H9 (cell line): ENCODE results near the gene EYA4. TPM values are rescaled to one million over a fixed set of nuclear protein-coding genes. Genes with fewer than 3 reads are reported as not detected.

ENCODE experiments used
- DNase-seq: peaks from one replicate; pipeline ENCODE4 v3.0.0-alpha.2; 2017
- H2AFZ ChIP-seq: one replicate; pipeline ENCODE4 v1.6.1; 2013; ENCODE audit warnings: mild to moderate bottlenecking, low read length, control low read depth, moderate library complexity
- H2AK5ac ChIP-seq: 2 replicates; pipeline ENCODE4 v1.6.1; 2013; ENCODE audit warnings: low read length, control low read depth, mixed read lengths; ENCODE audit not compliant: insufficient read length
- H2BK120ac ChIP-seq: one replicate; pipeline ENCODE4 v1.6.1; 2013; ENCODE audit warnings: low read depth, mild to moderate bottlenecking, low read length, control low read depth, inconsistent platforms; ENCODE audit not compliant: poor library complexity, severe bottlenecking
- H2BK12ac ChIP-seq: 2 replicates; pipeline ENCODE4 v1.6.1; 2013; ENCODE audit warnings: low read length, control low read depth, mixed read lengths, low read depth; ENCODE audit not compliant: insufficient read length
- H2BK15ac ChIP-seq: 2 replicates; pipeline ENCODE4 v1.6.1; 2013; ENCODE audit warnings: low read depth, low read length, control low read depth
- H2BK20ac ChIP-seq: one replicate; pipeline ENCODE4 v1.6.1; 2013; ENCODE audit warnings: low read depth, mild to moderate bottlenecking, low read length, control low read depth, inconsistent platforms; ENCODE audit not compliant: poor library complexity, severe bottlenecking
- H2BK5ac ChIP-seq: 2 replicates; pipeline ENCODE4 v1.6.1; 2013; ENCODE audit warnings: low read length, control low read depth, mixed read lengths; ENCODE audit not compliant: insufficient read length
- H3K14ac ChIP-seq: 2 replicates; pipeline ENCODE4 v1.6.1; 2013; ENCODE audit warnings: low read length, control low read depth; ENCODE audit not compliant: insufficient read depth
- H3K18ac ChIP-seq: 2 replicates; pipeline ENCODE4 v1.6.1; 2013; ENCODE audit warnings: low read depth, mild to moderate bottlenecking, mixed read lengths, low read length, control low read depth; ENCODE audit not compliant: insufficient read length
- H3K23ac ChIP-seq: 2 replicates; pipeline ENCODE4 v1.6.1; 2013; ENCODE audit warnings: low read length, control low read depth, mixed read lengths, low read depth; ENCODE audit not compliant: insufficient read length
- H3K23me2 ChIP-seq: 2 replicates; pipeline ENCODE4 v1.6.1; 2013; ENCODE audit warnings: low read depth, mild to moderate bottlenecking, mixed read lengths, low read length, control low read depth; ENCODE audit not compliant: insufficient read length, poor library complexity, severe bottlenecking
- H3K27ac ChIP-seq: 2 replicates; pipeline ENCODE4 v1.5.1; 2013; ENCODE audit warnings: low read length, control low read depth, mixed read lengths, low read depth; ENCODE audit not compliant: insufficient read length
- H3K27me3 ChIP-seq: 2 replicates; pipeline ENCODE4 v1.6.1; 2013; ENCODE audit warnings: low read length, control low read depth, inconsistent platforms; ENCODE audit not compliant: insufficient read depth
- H3K4ac ChIP-seq: 2 replicates; pipeline ENCODE4 v1.6.1; 2013; ENCODE audit warnings: low read depth, mild to moderate bottlenecking, control low read depth, inconsistent platforms, low read length, moderate library complexity
- H3K4me1 ChIP-seq: 2 replicates; pipeline ENCODE4 v1.6.1; 2013; ENCODE audit warnings: low read length, control low read depth, inconsistent platforms; ENCODE audit not compliant: insufficient read depth
- H3K4me2 ChIP-seq: 2 replicates; pipeline ENCODE4 v1.6.1; 2013; ENCODE audit warnings: low read length, control low read depth, mixed read lengths; ENCODE audit not compliant: insufficient read length, insufficient read depth
- H3K56ac ChIP-seq: 2 replicates; pipeline ENCODE4 v1.6.1; 2013; ENCODE audit warnings: low read depth, mild to moderate bottlenecking, mixed read lengths, low read length, control low read depth; ENCODE audit not compliant: insufficient read length
- H3K79me1 ChIP-seq: 2 replicates; pipeline ENCODE4 v1.6.1; 2013; ENCODE audit warnings: low read depth, mild to moderate bottlenecking, moderate library complexity, low read length, control low read depth, inconsistent platforms; ENCODE audit not compliant: insufficient read depth, poor library complexity, severe bottlenecking
- H3K79me2 ChIP-seq: 2 replicates; pipeline ENCODE4 v1.6.1; 2013; ENCODE audit warnings: low read length, control low read depth, inconsistent platforms; ENCODE audit not compliant: insufficient read depth
- H3K9ac ChIP-seq: 2 replicates; pipeline ENCODE4 v1.6.1; 2013; ENCODE audit warnings: low read length, control low read depth, mixed read lengths; ENCODE audit not compliant: insufficient read length; ENCODE audit errors: extremely low read depth
- H3K9me3 ChIP-seq: one replicate; pipeline ENCODE4 v1.6.1; 2013; ENCODE audit warnings: low read depth, low read length, inconsistent platforms; ENCODE audit not compliant: control insufficient read depth
- H3T11ph ChIP-seq: one replicate; pipeline ENCODE4 v1.6.1; 2013; ENCODE audit warnings: mild to moderate bottlenecking, low read length, control low read depth, inconsistent platforms
- H4K20me1 ChIP-seq: one replicate; pipeline ENCODE4 v1.6.1; 2013; ENCODE audit not compliant: control insufficient read depth, insufficient read length, insufficient read depth
- H4K5ac ChIP-seq: 2 replicates; pipeline ENCODE4 v1.6.1; 2013; ENCODE audit warnings: low read depth, mild to moderate bottlenecking, mixed read lengths, low read length, control low read depth; ENCODE audit not compliant: insufficient read length
- H4K8ac ChIP-seq: replicated peaks from 2 replicates; pipeline ENCODE4 v1.6.1; 2013; ENCODE audit warnings: low read length, control low read depth, mixed read lengths, low read depth; ENCODE audit not compliant: insufficient read length
- H4K91ac ChIP-seq: 2 replicates; pipeline ENCODE4 v1.6.1; 2013; ENCODE audit warnings: low read depth, mild to moderate bottlenecking, moderate library complexity, mixed read lengths, low read length, control low read depth; ENCODE audit not compliant: insufficient read length
- H3K27ac Mint-ChIP-seq, 3 experiments: 2 replicates in 2 of 3; 3 replicates in 1 of 3; pipeline ENCODE4 v1.8.0; 2020 to 2021; ENCODE audit warnings: mixed read lengths in 3 of 3, mild to moderate bottlenecking in 1 of 3, moderate library complexity in 1 of 3
- H3K27me3 Mint-ChIP-seq: 2 replicates; pipeline ENCODE4 v1.8.0; 2021; ENCODE audit warnings: low read depth, mild to moderate bottlenecking, moderate library complexity, mixed read lengths
- H3K36me3 Mint-ChIP-seq, 3 experiments: 2 replicates in 2 of 3; 3 replicates in 1 of 3; pipeline ENCODE4 v1.8.0; 2020 to 2021; ENCODE audit warnings: low read depth in 3 of 3, mixed read lengths in 3 of 3; ENCODE audit not compliant: insufficient read depth in 1 of 3
- H3K4me1 Mint-ChIP-seq, 2 experiments: 2 replicates each; pipeline ENCODE4 v1.8.0; 2020; ENCODE audit warnings: mixed read lengths in 2 of 2
- H3K4me3 Mint-ChIP-seq, 2 experiments: 2 replicates in 1 of 2; 3 replicates in 1 of 2; pipeline ENCODE4 v1.8.0; 2020 to 2021; ENCODE audit warnings: mild to moderate bottlenecking in 2 of 2, mixed read lengths in 2 of 2, moderate library complexity in 1 of 2
- H3K9me3 Mint-ChIP-seq, 2 experiments: 2 replicates in 1 of 2; 3 replicates in 1 of 2; pipeline ENCODE4 v1.8.0; 2020; ENCODE audit warnings: mild to moderate bottlenecking in 2 of 2, mixed read lengths in 2 of 2, moderate library complexity in 1 of 2
- CTCF ChIP-seq: fragments of 200-600 bp; sonication (generic); conservative IDR thresholded peaks from 3 replicates; pipeline ENCODE4 v1.8.0; 2021; ENCODE audit warnings: antibody characterized with exemption, mild to moderate bottlenecking
- WGBS: extraction: QIAGEN DNeasy Blood & Tissue Kit; methylation state at CpG from one replicate; pipeline ENCODE4 v1.1.7; 2013; ENCODE audit warnings: missing lambda C conversion rate, low lambda C conversion rate, mixed read lengths; ENCODE audit not compliant: insufficient read length; ENCODE audit errors: extremely low coverage; 5-methylcytosine and 5-hydroxymethylcytosine counted together
- total RNA-seq: library from RNA; stranded (reverse); gene quantifications from 2 replicates; pipeline ENCODE4 v1.2.1, GENCODE V29; 2021

Gene EYA4
- total RNA-seq, 1 experiment from 2014 or later, result 0.26 TPM

DNA sequence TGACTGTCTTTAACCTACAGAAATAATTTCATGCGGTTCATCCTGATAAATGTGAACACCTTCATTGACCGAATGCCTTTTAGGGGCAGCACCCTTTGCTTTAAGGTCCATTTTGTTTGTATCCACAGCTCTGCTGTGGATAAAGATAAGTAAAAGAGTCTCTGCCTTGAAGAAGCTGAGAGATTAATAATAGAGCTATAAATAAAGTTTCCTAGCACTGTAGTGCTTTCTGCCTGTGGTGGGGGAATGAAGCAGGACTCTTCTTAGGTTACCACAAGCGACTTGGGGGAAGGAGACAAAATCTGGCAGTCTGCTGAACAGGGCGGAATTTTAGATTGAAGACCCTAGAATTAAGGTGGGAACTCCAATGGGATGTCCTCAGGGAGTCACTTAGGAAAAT lies 57.6 kb downstream of the EYA4 start:
- Histone ChIP-seq H3K14ac (no peak overlapping the region), H4K91ac (no peak overlapping the region), H3T11ph (no peak overlapping the region), H2BK5ac (no peak overlapping the region), H3K4me2 (no peak overlapping the region), H3K23me2 (no peaks in the 10 kb centered on the region), H3K27me3 (no peaks in the 10 kb centered on the region), H3K27ac (no peak overlapping the region), H2BK12ac (no peak overlapping the region), H2AFZ (no peak overlapping the region), H3K9ac (no peak overlapping the region), H3K23ac (no peak overlapping the region), H4K5ac (no peak overlapping the region), H2BK15ac (no peak overlapping the region), H3K18ac (no peak overlapping the region), H3K4ac (no peak overlapping the region), H3K79me2 (0 out of 2 replicates have a peak, but pooled peaks cover 2% of the 10 kb centered on the region), H3K56ac (no peak overlapping the region), H2BK120ac (no peak overlapping the region), H3K4me1 (no peaks in the 10 kb centered on the region), H3K79me1 (no peaks in the 10 kb centered on the region), H2AK5ac (no peak overlapping the region), H3K9me3 (no peaks in the 10 kb centered on the region), H2BK20ac (no peak overlapping the region), H4K8ac (no peak overlapping the region), H4K20me1 (no peaks in the 10 kb centered on the region)
- Mint-ChIP-seq H3K27ac (no peak overlapping the region), H3K9me3 (no peaks in the 10 kb centered on the region; a peak in 1 of 5 replicates), H3K4me1 (peaks cover 0 to 3% of the 10 kb centered on the region in 2 experiments; a peak in 2 of 4 replicates), H3K4me3 (no peak overlapping the region), H3K36me3 (no peaks in the 10 kb centered on the region), H3K27me3 (no peaks in the 10 kb centered on the region)
- no peak for TF ChIP-seq CTCF
- DNase-seq, result no peak
- WGBS, result no CpG with 5 or more reads among the region's 4 CpGs
